ENCODE measurements around the gene SORCS2.

DNA sequence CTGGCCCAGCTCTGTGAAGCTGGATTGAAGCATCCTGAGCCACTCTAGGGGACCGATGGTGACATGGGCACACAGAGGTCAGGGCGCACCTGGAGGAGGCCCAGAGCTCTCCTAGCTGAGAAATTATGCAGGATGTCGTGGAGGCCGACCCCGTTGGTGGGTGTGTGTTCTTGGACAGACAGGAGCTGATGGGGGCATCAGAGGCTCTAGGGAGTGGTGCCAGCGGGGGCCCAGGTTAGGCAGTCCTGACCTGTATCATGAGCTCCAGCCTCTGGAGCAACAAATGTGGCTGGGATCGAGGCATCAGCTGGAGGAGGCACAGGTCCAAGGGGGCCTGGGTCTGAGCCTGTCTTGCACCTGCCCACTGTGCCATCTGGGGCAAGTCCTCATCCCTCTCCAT, 367.0 kb downstream of the SORCS2 start:
- no peak for TF ChIP-seq POLR2A (IDR thresholded peaks at IDR 0.05; ENCODE audit: low read length)
- no peak for TF ChIP-seq GATA1 (IDR thresholded peaks at IDR 0.05; ENCODE audit: low read depth, low read length)
